Activated naive CD8-positive, alpha-beta T cell treated with anti-CD3 and anti-CD28 coated beads, Interleukin-2, amount 50 U/mL, for 24 hours (primary cell): ENCODE results near the gene METTL23.
"Not testable (repeated sequence)": the region's sequence is repeated elsewhere in the genome, so short reads cannot be mapped to it uniquely, and the experiment has no call there.

Experiments used
- ATAC-seq: fragments of 150-1000 bp; cut with Tn5 transposase; one replicate; pipeline ENCODE4 v1.10.0; 2021
- DNase-seq: peaks from one replicate; pipeline ENCODE4 v3.0.0; 2021
- H3K27ac Mint-ChIP-seq: one replicate; pipeline ENCODE4 v1.8.0; 2021; ENCODE audit warnings: mild to moderate bottlenecking, mixed read lengths
- H3K27me3 Mint-ChIP-seq: one replicate; pipeline ENCODE4 v1.8.0; 2021; ENCODE audit warnings: mixed read lengths
- H3K36me3 Mint-ChIP-seq: one replicate; pipeline ENCODE4 v1.8.0; 2021; ENCODE audit warnings: low read depth, mixed read lengths
- H3K4me1 Mint-ChIP-seq: one replicate; pipeline ENCODE4 v1.8.0; 2021; ENCODE audit warnings: mixed read lengths
- H3K4me3 Mint-ChIP-seq: one replicate; pipeline ENCODE4 v1.8.0; 2021; ENCODE audit warnings: mild to moderate bottlenecking, moderate library complexity, mixed read lengths
- H3K9me3 Mint-ChIP-seq: one replicate; pipeline ENCODE4 v1.8.0; 2021; ENCODE audit warnings: mixed read lengths

Gene METTL23

DNA sequence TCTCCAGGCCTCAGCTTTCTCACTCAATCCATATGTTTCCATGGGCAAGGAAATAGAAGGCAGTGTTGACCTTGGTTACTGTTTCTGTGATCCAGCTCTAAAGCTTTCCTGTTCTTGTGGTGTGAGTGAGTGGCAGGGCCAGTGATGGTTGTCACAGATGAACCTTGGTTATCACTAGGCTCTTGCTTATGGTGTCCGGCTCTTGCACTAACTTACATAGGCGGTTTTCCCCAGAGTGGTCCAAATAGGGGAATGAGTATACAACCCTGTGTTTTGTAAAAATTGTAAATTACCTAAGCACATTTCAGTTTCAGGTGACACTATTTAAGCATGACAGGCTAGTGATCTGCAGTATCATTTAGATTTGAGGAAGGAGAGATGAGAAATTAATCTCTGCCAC is 18.1 kb downstream of the METTL23 start:
- H3K4me3 Mint-ChIP-seq, result no peak overlapping the region
- no peak for ATAC-seq
- H3K9me3 Mint-ChIP-seq, result no peaks in the 10 kb centered on the region
- peaks cover 38% of the 10 kb centered on the region for H3K36me3 Mint-ChIP-seq
- H3K27ac Mint-ChIP-seq, result no peak overlapping the region
- no peaks in the 10 kb centered on the region for H3K27me3 Mint-ChIP-seq
- H3K4me1 Mint-ChIP-seq, result peaks cover 15% of the 10 kb centered on the region
- no peak for DNase-seq

DNA sequence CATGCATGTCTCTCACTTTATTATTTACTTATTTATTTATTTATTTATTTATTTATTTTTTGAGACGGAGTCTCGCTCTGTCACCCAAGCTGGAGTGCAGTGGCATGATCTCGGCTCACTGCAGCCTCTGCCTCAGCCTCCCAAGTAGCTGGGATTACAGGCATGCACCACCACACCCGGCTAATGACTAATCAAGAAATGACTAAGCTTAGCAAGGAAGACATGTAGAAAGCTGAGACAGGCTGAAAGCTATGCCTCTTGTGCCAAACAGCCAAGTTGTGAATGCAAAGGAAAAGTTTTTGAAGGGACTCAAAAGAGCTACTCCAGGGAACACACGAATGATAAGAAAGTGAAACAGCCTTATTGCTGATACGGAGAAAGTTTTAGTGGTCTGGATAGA is 19.1 kb downstream of the METTL23 start:
- peaks cover 38% of the 10 kb centered on the region for H3K36me3 Mint-ChIP-seq
- ATAC-seq, H3K4me3 Mint-ChIP-seq, DNase-seq, H3K27me3 Mint-ChIP-seq, H3K9me3 Mint-ChIP-seq, H3K4me1 Mint-ChIP-seq, H3K27ac Mint-ChIP-seq: not testable (repeated sequence)

DNA sequence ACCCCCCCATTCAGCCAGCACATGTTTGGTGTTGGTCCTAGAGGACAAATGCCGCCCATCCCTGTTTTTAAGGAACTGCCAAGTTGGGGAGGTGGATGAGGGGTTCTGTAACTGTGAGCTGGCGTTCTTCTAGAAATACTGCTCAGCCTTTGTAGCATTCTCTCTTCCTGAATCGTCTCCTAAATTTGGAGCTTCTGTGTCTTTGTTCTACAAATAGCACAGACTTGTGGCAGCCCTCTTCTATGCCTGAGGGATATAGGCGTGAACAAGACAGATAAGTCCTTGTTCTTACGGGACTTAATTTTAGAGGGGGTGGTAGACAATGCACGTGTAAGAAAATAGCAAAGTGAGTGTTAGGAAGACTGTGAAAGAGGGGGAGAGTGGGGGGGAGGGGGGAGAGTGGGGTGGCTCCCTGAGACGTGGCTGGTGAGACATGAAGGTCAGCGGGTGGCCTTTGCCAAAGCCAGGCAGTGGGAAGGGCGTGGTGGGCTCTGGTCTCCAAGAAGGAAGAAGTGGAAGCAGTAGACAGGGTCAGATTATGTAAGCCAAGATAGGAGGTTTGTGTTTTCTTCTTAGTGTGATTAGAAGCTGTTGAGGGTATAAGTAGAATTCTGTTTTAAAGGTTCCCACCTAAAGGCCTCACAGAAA is 21.2 kb downstream of the METTL23 start:
- H3K4me3 Mint-ChIP-seq, result no peak overlapping the region
- ATAC-seq (no peak), DNase-seq (no peak)
- H3K27ac Mint-ChIP-seq, result no peak overlapping the region
- no peaks in the 10 kb centered on the region for H3K27me3 Mint-ChIP-seq
- no peaks in the 10 kb centered on the region for H3K9me3 Mint-ChIP-seq
- peaks cover 33% of the 10 kb centered on the region for H3K36me3 Mint-ChIP-seq
- peaks cover 15% of the 10 kb centered on the region for H3K4me1 Mint-ChIP-seq

DNA sequence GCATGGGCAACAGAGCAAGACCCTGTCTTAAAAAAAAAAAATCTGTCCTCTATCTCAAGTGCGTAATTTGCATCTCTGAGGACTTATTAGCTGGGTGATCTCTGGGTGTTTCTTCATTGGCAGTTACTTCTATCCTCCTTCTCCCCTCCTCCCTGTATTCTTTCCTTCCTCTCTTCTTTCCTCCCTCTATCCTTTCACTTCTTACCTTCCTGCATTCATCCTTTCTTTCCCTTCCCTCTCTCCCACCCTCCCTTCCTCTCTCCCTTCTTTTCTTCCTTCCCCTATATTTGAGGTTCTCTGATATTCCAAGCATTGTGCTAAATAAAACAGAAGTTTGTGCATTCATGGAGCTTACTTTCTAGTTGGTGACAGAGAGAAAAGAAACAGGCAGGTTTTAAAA is 22.0 kb downstream of the METTL23 start:
- peaks cover 37% of the 10 kb centered on the region for H3K36me3 Mint-ChIP-seq
- H3K27me3 Mint-ChIP-seq, result no peaks in the 10 kb centered on the region
- peaks cover 22% of the 10 kb centered on the region for H3K4me1 Mint-ChIP-seq
- H3K27ac Mint-ChIP-seq, result no peak overlapping the region
- no peaks in the 10 kb centered on the region for H3K9me3 Mint-ChIP-seq
- no peak overlapping the region for H3K4me3 Mint-ChIP-seq
- DNase-seq (no peak), ATAC-seq (no peak)

DNA sequence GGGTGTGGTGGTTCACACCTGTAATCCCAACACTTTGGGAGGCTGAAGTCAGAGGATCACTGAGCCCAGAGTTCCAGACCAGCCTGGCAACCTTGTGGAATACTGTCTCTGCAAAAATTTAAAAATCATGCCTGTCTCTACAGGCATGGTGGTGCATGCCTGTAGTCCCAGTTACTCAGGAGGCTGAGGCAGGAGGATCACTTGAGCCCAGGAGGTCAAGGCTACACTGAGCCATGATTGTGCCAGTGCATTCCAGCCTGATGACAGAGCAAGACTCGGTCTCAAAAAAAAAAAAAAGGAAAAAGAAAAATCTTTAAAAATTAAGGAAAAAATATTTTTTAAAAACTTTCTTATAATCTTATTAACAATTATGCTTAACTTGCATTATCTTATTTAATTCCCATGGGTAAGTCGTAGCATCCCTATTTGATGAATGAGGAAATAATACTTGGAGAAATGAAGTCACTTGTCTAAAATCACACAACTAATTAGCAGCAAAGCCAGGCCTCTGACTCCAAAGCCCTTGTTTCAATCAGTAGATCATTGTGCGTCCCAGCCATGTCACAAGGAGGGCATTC is 24.9 kb downstream of the METTL23 start:
- no peak overlapping the region for H3K27ac Mint-ChIP-seq
- H3K27me3 Mint-ChIP-seq, result no peaks in the 10 kb centered on the region
- peaks cover 22% of the 10 kb centered on the region for H3K4me1 Mint-ChIP-seq
- DNase-seq, result no peak
- peaks cover 17% of the 10 kb centered on the region for H3K36me3 Mint-ChIP-seq
- no peak for ATAC-seq
- no peaks in the 10 kb centered on the region for H3K9me3 Mint-ChIP-seq
- H3K4me3 Mint-ChIP-seq, result no peak overlapping the region

DNA sequence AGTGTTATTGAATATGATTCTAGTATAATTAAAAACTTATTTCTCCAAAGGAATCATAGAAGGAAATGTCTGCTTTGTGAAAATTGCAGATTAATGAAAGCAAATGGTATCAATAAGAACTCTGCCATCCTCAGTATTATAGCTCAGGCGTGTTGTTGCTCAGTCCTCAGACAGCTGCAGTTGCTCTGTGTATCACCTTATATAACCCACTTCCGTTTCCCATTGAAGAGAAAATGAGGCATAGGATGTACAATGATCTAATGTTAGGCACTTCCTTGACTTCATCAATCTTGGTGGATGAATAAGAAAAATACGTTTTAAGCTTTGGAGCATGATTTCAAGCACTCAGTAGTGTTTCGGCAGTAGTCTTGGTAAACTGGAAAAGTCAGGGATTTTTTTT is 25.4 kb downstream of the METTL23 start:
- ATAC-seq (no peak), DNase-seq (no peak)
- H3K4me3 Mint-ChIP-seq, result peak overlapping the region; percentile 6
- H3K9me3 Mint-ChIP-seq, result no peaks in the 10 kb centered on the region
- H3K27me3 Mint-ChIP-seq, result no peaks in the 10 kb centered on the region
- peaks cover 22% of the 10 kb centered on the region for H3K4me1 Mint-ChIP-seq
- H3K36me3 Mint-ChIP-seq, result peaks cover 14% of the 10 kb centered on the region
- H3K27ac Mint-ChIP-seq, result peak overlapping the region; percentile 4

DNA sequence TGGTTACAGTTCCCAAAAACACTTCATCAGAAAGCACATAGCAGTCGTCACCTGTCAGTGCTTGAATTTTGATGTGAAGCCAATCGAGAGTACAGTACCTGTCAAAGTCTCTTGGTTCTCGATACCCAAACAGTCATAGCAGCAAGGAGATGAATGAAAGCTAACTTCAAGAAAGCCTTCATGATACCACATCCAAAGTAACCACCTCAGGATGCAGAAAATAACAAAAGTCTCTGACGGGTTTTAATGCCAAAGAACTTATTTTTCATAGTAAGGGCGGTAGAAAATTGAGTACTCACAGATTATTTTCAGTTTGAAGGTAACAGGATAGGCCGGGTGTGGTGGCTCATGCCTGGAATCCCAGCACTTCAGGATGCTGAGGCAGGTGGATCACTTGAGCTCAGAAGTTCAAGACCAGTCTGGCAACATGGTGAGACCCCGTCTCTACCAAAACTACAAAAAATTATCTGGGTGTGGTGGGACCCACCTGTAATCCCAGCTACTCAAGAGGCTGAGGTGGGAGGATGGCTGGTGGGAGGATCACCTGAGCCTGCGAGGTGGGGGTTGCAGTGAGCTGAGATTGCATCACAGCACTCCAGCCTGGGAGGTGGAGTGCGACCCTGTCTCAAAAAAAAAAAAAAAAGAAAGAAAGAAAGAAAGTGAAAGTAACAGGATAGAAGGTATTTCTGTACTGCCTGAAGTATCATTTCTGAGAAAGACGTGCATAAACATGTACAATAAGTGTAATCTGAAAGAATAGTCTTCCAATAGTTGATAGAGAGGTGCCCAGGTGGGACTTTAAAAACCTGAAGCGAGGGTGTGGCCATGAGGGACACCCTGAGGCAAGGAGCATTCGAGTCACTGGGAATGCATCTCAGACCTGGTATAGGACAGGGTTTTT is 26.7 kb downstream of the METTL23 start:
- no peaks in the 10 kb centered on the region for H3K27me3 Mint-ChIP-seq
- peak; percentile 36 for ATAC-seq
- H3K4me3 Mint-ChIP-seq, result peak overlapping the region; percentile 78
- H3K27ac Mint-ChIP-seq, result peak overlapping the region; percentile 85
- peaks cover 22% of the 10 kb centered on the region for H3K4me1 Mint-ChIP-seq
- H3K36me3 Mint-ChIP-seq, result peaks cover 15% of the 10 kb centered on the region
- no peaks in the 10 kb centered on the region for H3K9me3 Mint-ChIP-seq
- DNase-seq, result no peak

DNA sequence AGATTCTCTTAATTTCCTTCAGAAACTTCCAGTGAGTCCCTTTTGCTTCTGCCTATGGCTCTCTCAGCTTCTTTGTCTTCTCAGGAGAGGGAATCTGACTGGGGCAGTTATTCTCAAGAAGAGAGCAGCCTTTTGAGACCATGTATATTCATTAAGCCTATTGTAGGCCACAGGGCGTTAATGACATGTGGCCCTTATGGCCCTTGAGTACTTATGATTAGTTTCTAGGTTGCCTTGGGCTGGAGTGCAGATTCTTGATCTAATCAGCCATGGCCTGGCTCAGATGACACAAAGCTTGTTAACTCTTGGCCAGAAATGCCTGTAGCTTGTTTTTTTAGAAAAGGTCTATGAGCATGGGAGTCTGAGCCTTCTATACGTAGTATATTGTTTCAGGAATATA is 28.6 kb downstream of the METTL23 start:
- Mint-ChIP-seq H3K27ac (no peak overlapping the region), H3K4me3 (no peak overlapping the region), H3K27me3 (no peaks in the 10 kb centered on the region), H3K36me3 (peaks cover 12% of the 10 kb centered on the region), H3K4me1 (peaks cover 22% of the 10 kb centered on the region), H3K9me3 (no peaks in the 10 kb centered on the region)
- ATAC-seq, result no peak
- DNase-seq, result no peak

DNA sequence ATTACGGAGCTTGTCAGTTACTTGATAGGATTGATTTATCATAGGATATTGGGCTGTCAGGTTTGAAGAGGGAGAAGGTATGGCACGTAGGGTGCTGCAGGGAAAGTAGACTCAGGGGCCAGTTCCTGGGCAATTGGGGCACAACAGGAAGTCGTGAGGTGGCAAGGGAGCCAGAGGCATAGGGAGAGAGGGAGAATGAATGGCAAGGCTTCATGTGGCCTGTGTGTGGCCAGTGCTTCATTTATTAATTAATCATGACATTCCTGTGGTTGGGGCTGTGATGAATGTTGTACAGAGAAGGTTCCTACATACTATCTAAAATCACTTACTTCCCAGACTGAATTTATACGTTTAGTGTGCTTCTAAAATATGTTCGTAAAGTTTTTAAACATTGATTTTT is 30.6 kb downstream of the METTL23 start:
- H3K9me3 Mint-ChIP-seq, result no peaks in the 10 kb centered on the region
- DNase-seq (no peak), ATAC-seq (no peak)
- H3K4me1 Mint-ChIP-seq, result peaks cover 17% of the 10 kb centered on the region
- H3K27me3 Mint-ChIP-seq, result no peaks in the 10 kb centered on the region
- no peak overlapping the region for H3K4me3 Mint-ChIP-seq
- peaks cover 10% of the 10 kb centered on the region for H3K36me3 Mint-ChIP-seq
- H3K27ac Mint-ChIP-seq, result no peak overlapping the region

DNA sequence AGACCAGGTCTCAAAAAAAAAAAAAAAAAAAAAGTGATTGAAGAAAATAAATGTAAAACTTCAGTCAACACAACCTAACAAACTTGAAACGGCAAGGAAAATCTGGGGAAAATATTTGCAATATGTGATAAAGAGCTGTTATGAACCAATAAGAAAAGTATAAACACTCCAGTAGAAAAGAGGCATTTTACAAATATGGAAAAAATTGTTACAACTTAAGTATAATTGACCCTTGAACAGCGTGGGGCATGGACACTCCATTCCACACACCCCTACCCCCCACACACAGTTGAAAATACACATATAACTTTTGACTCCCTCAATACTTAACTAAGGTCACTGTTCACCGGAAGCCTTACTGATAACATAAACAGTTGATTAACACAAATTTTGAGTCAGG is 31.9 kb downstream of the METTL23 start:
- H3K4me3 Mint-ChIP-seq, result no peak overlapping the region
- no peak overlapping the region for H3K27ac Mint-ChIP-seq
- peaks cover 6% of the 10 kb centered on the region for H3K4me1 Mint-ChIP-seq
- ATAC-seq, result no peak
- DNase-seq, result no peak
- peaks cover 6% of the 10 kb centered on the region for H3K36me3 Mint-ChIP-seq
- H3K27me3 Mint-ChIP-seq, result no peaks in the 10 kb centered on the region
- no peaks in the 10 kb centered on the region for H3K9me3 Mint-ChIP-seq

DNA sequence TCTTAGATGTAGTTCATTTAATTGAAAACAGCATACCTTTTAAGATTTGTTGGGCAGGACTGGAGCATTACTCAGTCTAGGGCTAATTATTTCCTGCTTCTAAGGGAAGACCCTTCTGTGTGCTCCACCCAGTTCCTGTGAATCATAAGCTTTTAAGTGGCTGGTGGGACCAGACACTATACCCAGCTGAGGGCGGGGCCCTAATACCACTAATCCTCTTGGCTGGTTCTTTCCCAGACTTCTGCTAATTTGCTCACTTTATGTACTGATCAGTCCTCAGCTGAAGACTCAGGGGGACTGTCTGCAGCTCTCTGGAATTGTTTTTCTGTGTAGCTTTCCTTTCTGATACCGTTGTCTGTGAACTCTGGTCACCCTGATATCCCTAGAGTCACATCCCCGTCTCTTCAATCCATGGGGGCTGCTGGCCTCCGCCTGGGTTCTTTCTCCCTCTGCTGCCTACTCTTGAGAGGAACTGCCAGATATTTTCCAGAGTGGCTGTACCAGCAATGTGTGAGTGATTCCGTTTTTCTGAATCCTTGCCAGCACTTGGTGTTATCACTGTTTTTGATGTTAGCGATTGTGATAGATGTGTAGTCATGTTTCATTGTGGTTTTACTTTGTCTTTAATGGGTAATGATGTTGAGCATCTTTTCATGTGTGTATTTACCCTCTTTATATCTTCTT is 46.3 kb downstream of the METTL23 start:
- peak overlapping the region; percentile 70 for H3K4me3 Mint-ChIP-seq
- peak overlapping the region; percentile 87 for H3K27ac Mint-ChIP-seq
- H3K9me3 Mint-ChIP-seq, result no peaks in the 10 kb centered on the region
- peak; percentile 100 for ATAC-seq
- peaks cover 21% of the 10 kb centered on the region for H3K4me1 Mint-ChIP-seq
- H3K36me3 Mint-ChIP-seq, result peaks cover 33% of the 10 kb centered on the region
- H3K27me3 Mint-ChIP-seq, result no peaks in the 10 kb centered on the region
- DNase-seq, result peak; percentile 54

DNA sequence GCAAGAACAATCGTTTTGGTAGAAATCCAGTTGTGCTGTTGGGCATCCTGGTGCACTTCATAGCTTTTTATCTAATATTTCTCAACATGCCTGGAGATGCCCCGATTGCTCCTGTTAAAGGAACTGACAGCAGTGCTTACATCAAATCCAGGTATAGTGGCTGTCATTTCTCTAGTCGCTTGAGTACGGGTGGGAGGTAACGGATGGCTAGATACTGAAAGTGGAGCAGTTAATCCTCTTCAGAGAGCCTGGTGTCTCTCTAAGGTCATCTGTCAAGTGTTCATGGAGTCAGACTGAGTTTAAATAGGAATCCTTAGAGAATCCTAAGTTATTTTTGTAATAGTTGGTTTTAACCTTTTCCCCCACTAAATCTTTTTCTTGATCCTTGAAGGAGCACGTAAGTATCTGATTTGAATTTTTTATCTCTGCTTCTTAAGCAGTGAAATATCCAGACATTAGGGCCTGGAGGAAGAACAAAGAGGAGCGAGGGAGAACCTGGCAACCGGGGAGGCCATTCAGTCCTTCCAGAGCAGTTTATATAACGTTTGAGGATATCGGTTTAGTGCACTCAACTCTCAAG is 48.5 kb downstream of the METTL23 start:
- no peak overlapping the region for H3K4me3 Mint-ChIP-seq
- ATAC-seq, result no peak
- no peak overlapping the region for H3K27ac Mint-ChIP-seq
- no peaks in the 10 kb centered on the region for H3K9me3 Mint-ChIP-seq
- no peaks in the 10 kb centered on the region for H3K27me3 Mint-ChIP-seq
- H3K4me1 Mint-ChIP-seq, result peaks cover 21% of the 10 kb centered on the region
- H3K36me3 Mint-ChIP-seq, result peaks cover 33% of the 10 kb centered on the region
- DNase-seq, result no peak

DNA sequence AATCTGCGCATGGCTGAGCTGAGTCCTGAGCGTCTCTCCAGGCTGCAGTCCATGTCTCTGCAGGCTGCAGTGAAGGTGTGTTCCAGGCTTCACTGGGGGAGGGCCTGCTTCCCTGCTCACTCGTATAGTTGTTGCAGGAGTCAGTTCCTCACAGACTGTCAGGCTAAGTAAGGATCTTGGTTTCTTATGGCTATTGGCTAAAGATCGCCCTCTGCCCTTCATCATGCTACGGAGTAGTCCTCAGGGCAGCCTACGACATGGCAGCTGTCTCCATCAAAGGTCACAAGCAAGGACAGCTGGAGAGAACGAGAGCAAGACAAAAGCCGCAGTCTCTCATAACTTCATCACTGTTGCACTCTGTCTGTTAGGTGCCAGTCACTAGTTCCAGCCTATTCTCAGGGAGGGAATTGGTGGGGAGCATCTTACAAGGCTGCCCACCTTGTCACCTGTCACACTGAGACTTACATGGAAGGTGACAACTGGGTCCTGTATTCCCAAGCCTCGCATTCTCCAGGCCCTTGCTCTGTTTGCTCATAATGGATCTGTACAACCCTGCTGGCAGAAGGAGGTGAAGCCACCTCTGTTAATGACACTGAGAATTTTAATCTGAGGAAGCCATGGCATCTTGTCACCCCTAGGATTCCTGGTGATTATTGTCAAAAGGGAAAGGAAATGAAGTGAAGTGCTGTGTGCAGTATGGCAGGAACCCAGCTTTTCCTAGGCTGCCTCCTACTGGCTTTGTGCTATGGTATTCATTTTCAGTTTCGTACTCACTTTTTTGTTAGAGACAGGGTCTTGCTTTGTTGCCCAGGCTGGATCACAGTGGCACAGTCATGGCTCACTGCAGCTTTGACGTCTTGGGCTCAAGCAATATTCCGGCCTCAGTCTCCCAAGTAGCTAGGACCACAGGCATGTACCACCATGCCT is 54.7 kb downstream of the METTL23 start:
- H3K4me1 Mint-ChIP-seq, result no peaks in the 10 kb centered on the region
- no peak for DNase-seq
- H3K27ac Mint-ChIP-seq, result no peak overlapping the region
- H3K36me3 Mint-ChIP-seq, result peaks cover 17% of the 10 kb centered on the region
- H3K4me3 Mint-ChIP-seq, result no peak overlapping the region
- ATAC-seq, result no peak
- H3K27me3 Mint-ChIP-seq, result no peaks in the 10 kb centered on the region
- H3K9me3 Mint-ChIP-seq, result no peaks in the 10 kb centered on the region
